ENCODE results near the gene ZNF436.
"Not testable (repeated sequence)": the region's sequence is repeated elsewhere in the genome, so short reads cannot be mapped to it uniquely, and the experiment has no call there.

Gene ZNF436

DNA sequence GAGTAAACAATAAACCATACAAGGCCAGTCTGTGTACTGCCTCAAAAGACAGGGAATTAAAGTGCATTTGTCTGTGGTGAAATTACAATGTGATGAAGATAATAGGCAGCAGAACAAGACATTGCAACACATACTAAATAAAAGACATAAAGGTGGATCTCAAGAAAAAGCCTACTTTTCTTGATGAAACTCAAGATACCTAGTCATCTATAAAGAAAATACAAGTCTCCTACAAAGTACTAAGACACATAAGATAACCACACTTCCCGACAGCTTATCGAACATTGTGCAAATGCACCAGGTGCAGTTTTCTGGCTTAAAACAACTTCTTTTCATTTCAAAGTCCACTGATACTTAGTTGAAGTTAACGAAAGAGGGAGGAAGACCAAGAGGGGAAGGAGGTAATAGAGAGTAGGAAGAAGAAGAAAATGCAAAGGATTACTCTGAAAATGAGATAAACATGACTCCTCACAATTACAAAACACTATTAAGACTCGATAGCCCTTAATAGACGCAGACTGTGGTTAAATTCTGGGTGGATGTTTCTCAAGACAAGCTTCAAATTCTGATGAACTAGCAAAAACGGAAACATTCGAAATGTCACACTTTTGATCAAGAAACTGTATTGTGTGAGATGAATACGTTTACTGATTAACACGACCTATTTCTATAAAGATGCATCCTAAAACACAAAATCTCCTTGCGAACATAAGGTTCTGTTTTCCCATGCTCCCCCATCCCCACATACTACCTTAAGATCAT, 27.5 kb downstream of the ZNF436 start:
- Histone ChIP-seq H3K27ac (peak overlapping the region in 15 of 21 experiments; percentile 6 to 100 (median 97)), H3K4me3 (peak overlapping the region; percentile 74 to 98 (median 84))

DNA sequence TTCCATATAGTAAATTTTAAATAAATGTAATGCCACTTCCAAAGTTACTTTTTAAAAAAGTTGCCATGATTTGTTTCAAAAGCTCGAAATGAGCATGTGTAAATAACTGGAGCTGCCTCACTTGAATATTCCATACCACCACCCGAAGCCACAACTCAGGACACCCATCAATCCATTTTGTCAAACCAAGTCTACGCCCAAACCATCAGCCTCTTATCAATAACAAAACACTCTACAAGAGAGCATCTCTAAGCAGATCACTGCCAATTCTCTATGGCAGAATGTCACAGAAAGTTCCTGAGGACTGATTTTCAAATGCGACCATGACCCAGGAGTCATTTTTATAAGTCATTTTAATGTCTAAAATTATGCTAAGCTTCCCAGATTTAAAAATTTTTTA, 30.0 kb downstream of the ZNF436 start:
- no peak overlapping the region for H3K4me3 ChIP-seq
- H3K27ac ChIP-seq: no peak overlapping the region

DNA sequence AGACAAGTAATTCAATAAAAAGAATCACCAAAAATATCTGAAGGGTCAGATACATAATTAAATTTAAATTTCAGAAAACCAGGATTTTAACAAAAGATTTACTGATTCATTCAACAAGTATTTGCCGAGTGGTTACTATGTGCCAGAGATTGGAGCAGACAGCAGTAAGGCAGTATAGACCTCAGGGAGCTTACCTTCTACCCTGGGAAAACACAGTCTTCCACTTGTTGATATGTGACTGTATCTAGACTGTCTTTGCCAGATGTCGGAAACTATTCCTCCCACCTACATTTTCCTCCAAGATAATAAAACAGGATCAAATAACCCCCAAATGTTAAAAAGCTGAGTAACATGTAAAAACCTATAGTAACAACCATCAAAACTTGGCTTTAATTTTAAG, 31.8 kb downstream of the ZNF436 start:
- no peak overlapping the region for H3K27ac ChIP-seq
- H3K4me3 ChIP-seq: no peak overlapping the region

DNA sequence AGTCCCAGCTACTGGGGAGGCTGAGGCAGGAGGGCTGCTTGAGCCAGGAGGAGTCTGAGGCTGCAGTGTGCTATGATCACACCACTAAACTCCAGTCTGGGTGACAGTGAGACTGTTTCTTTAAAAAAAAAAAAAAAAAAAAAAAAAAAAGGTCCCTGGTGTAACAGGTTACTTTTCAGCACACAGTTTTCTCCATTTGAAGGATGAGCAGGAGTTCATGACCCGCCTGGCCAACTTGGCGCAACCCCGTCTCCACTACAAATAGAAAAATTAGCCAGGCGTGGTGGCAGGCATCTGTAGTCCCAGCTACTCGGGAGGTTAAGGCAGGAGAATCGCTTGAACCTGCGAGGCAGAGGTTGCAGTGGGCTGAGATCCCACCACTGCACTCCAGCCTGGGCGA, 37.9 kb downstream of the ZNF436 start:
- Histone ChIP-seq H3K4me3 (no peak overlapping the region), H3K27ac (no peak overlapping the region)

GRCh38 chr1:23330846-23331245, 38.8 kb downstream of the ZNF436 start:
- H3K27ac ChIP-seq: no peak overlapping the region

DNA sequence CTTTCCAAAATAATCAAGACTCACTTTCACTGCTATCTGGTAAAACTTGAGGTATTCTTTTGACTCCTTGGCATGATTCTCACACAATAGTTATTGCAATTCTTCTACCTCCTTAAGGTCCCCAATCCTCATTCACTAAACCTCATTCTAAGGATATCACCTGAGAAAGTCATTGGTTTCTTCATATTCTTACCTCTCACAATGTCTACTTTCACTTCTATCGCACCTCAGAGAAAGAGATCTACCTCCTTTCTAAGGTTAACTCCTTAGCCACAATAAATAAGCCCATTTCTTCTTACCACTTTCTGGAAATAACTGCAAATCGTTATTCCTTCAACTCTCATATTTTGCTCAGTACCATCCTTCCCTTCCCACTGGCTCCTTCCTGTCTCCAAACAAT, 44.2 kb downstream of the ZNF436 start:
- Histone ChIP-seq H3K27ac (no peak overlapping the region), H3K4me3 (no peak overlapping the region)

More at GRCh38 chr1:23330846-23331245, 38.8 kb downstream of the ZNF436 start:
- no peak overlapping the region for H3K4me3 ChIP-seq

DNA sequence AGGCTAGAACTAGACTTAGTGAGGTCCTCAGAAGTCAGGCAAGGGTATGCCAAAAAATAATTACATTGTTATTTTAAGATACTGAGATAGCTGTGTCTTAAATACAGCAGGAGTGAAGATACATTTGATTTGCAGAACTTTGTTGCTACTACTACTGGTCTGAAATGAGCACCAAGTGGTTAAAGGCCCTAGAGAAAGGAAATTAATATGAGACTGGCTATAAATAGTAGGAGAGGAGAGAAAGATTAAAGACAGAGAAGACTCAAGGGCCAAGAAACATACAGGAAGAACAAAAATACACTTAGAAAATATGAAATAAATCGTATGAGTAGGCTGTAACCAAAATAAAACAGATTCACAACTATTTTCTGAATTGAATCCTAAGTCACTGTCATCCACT, 46.9 kb downstream of the ZNF436 start:
- H3K4me3 ChIP-seq: no peak overlapping the region
- H3K27ac ChIP-seq: no peak overlapping the region

DNA sequence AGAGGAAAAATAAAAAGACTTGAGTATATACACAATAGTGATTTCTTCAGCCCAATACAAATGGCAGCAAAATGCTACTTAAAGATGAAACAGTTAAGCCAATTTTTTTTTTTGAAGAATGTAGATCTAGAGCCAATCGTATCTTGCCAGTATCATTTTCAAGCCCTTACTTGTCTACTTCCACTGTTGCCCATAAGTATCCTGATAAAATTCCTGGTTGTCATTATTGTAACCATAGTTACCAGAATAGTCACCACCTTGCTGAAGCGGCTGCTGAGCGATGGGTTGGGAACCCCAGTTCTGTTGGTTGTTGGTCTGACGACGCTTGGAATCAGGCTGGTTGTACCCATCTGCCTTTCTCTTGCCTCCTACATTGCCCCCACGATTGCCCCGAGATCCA, 59.4 kb downstream of the ZNF436 start:
- not testable (repeated sequence) for H3K27ac ChIP-seq, H3K4me3 ChIP-seq
